Right lobe of liver (tissue), 4 donors: ENCODE results near the gene CCDC60.

Experiments used
- CTCF ChIP-seq, 4 donors: fragments of 200-600 bp in 3 of 4; fragments of 450-650 bp in 1 of 4; IDR thresholded peaks; one replicate each; pipeline versions ENCODE4 v1.5.1 to v1.8.0; 2016 to 2022; ENCODE audit warnings: antibody characterized with exemption in 4 of 4, mild to moderate bottlenecking in 2 of 4
- POLR2A ChIP-seq: fragments of 450-650 bp; IDR thresholded peaks from one replicate; pipeline ENCODE4 v1.6.1; 2017; ENCODE audit warnings: antibody characterized with exemption, mild to moderate bottlenecking
- donor health status: DM: no; HTN: no; CAD: no.
- donor health status: DM: no; HTN: no; CAD: no.
- donor health status: DM: no; HTN: yes; CAD: no.

- TF ChIP-seq CTCF (IDR thresholded peaks at IDR 0.05) = no peak
- TF ChIP-seq POLR2A = no peak
These were observed 71.8 kb downstream of the CCDC60 start for GRCh38 chr12:119406308-119406707.
